Uterus (tissue), 4 donors: Measurements from ENCODE around the gene SPDYE4. TPM values are rescaled to one million over a fixed set of nuclear protein-coding genes. Genes with fewer than 3 reads are reported as not detected.

Experiments
- DNase-seq, 2 donors: peaks; one replicate each; pipeline ENCODE4 v3.0.0-alpha.2; 2019 to 2020
- H3K27ac ChIP-seq, 2 donors: fragments of 200-600 bp; sonication (generic); 1 replicate in 1 of 2; 2 replicates in 1 of 2; pipeline ENCODE4 v1.5.1; 2016 to 2018
- H3K27me3 ChIP-seq, 2 donors: fragments of 200-600 bp; sonication (generic); one replicate each; pipeline ENCODE4 v1.5.1; 2018 to 2019; ENCODE audit warnings: control low read depth in 1 of 2
- H3K36me3 ChIP-seq, 2 donors: fragments of 200-600 bp; sonication (generic); one replicate each; pipeline ENCODE4 v1.5.1; 2019; ENCODE audit warnings: control low read depth in 1 of 2
- H3K4me1 ChIP-seq, 2 donors: fragments of 200-600 bp; sonication (generic); one replicate each; pipeline ENCODE4 v1.5.1; 2018 to 2019; ENCODE audit warnings: control low read depth in 1 of 2
- H3K4me3 ChIP-seq, 2 donors: fragments of 200-600 bp; sonication (generic); 1 replicate in 1 of 2; 2 replicates in 1 of 2; pipeline ENCODE4 v1.5.1; 2018 to 2019; ENCODE audit warnings: mild to moderate bottlenecking in 1 of 2
- H3K9me3 ChIP-seq, 2 donors: fragments of 200-600 bp; sonication (generic); one replicate each; pipeline ENCODE4 v1.5.1; 2019; ENCODE audit warnings: control low read depth in 1 of 2
- POLR2A ChIP-seq, 2 donors: fragments of 450-650 bp; IDR thresholded peaks; one replicate each; pipeline ENCODE4 v1.6.1; 2016; ENCODE audit warnings: antibody characterized with exemption in 2 of 2, mild to moderate bottlenecking in 1 of 2, moderate library complexity in 1 of 2
- intact Hi-C: fragments of 100-400 bp; cut with DNase I; formaldehyde crosslinking; loops from one replicate; pipeline ENCODE4 v1.15.1; 2023; ENCODE audit warnings: low total_unique reads
- total RNA-seq, 4 donors: library from RNA; depleted of rRNA in 3 of 4; stranded (reverse); fragments of >200 nt in 3 of 4; gene quantifications; one replicate each; pipeline versions ENCODE4 v1.1.0 to v1.2.4, GENCODE V29; 2014 to 2023
- TF ChIP-seq, protein P1 (sequence below), 4 experiments: fragments of 200-600 bp in 2 of 4; fragments of 450-650 bp in 2 of 4; sonication (generic) in 2 of 4; IDR thresholded peaks; one replicate each; pipeline ENCODE4 v1.5.1; 2016 to 2019; ENCODE audit warnings: antibody characterized with exemption in 4 of 4, mild to moderate bottlenecking in 2 of 4, moderate library complexity in 1 of 4
- donor health status: DM: yes; HTN: yes; CAD: no.

The SPDYE4 gene
- total RNA-seq, 4 donors from 2014 or later, result not detected

DNA sequence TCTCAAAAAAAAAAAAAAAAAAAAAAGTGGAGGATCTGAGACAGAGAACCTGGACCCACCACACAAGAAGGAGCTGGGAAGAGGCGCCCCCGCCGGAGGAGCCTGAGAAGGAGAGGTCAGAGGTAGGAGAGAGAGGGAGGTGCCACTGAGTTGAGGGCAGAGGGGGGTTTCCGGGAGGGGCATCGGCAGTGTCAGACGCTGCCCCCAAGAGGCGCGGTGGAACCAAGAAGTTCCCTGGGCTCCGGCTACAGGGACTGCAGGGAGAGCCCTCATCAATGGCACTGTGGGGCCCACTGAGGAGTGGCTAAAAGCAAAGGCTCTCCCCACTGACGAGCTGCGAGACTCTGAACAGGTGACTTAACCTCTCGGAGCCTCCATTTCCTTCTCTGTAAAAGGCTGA, 17.9 kb downstream of the SPDYE4 start:
- H3K27ac ChIP-seq, result no peak overlapping the region
- intact Hi-C loops, result loop anchor here (10.0 kb wide), 1 partner anchor 166 kb away; no protein-coding TSS in a partner anchor
- DNase-seq, result no peak
- no peaks in the 10 kb centered on the region for H3K4me1 ChIP-seq
- TF ChIP-seq, protein P1, sequence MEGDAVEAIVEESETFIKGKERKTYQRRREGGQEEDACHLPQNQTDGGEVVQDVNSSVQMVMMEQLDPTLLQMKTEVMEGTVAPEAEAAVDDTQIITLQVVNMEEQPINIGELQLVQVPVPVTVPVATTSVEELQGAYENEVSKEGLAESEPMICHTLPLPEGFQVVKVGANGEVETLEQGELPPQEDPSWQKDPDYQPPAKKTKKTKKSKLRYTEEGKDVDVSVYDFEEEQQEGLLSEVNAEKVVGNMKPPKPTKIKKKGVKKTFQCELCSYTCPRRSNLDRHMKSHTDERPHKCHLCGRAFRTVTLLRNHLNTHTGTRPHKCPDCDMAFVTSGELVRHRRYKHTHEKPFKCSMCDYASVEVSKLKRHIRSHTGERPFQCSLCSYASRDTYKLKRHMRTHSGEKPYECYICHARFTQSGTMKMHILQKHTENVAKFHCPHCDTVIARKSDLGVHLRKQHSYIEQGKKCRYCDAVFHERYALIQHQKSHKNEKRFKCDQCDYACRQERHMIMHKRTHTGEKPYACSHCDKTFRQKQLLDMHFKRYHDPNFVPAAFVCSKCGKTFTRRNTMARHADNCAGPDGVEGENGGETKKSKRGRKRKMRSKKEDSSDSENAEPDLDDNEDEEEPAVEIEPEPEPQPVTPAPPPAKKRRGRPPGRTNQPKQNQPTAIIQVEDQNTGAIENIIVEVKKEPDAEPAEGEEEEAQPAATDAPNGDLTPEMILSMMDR (IDR thresholded peaks at IDR 0.05), result no peak
- no peak for TF ChIP-seq POLR2A (IDR thresholded peaks at IDR 0.05)
- H3K36me3 ChIP-seq, result no peaks in the 10 kb centered on the region
- H3K9me3 ChIP-seq, result no peaks in the 10 kb centered on the region
- no peaks in the 10 kb centered on the region for H3K27me3 ChIP-seq
- no peak overlapping the region for H3K4me3 ChIP-seq

DNA sequence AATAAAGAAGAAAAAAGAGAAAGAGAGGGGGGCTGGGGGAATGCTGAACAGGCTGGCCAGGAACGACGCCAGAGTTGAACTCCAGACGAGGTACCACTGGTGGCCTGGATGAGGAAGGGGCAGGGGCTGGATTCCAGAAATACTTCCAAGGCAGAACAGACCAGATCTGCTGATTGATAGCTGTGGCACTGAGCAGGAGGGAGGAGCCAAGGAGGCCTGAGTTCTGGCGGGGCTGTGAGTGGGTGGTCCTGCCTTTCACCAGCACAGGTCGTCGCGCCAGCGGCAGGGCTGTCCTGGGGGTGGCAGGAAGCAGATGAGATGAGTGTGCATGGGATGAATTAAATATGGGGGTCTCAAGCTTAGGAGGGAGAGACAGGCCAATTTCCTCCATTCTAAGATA, 19.2 kb downstream of the SPDYE4 start:
- no peak for DNase-seq
- Histone ChIP-seq H3K27ac (no peak overlapping the region), H3K27me3 (no peaks in the 10 kb centered on the region), H3K4me3 (no peak overlapping the region), H3K4me1 (no peaks in the 10 kb centered on the region), H3K36me3 (no peaks in the 10 kb centered on the region), H3K9me3 (no peaks in the 10 kb centered on the region)
- TF ChIP-seq POLR2A (IDR thresholded peaks at IDR 0.05), result no peak
- TF ChIP-seq, protein P1 (IDR thresholded peaks at IDR 0.05), result no peak
- intact Hi-C loops, result no loop called here

DNA sequence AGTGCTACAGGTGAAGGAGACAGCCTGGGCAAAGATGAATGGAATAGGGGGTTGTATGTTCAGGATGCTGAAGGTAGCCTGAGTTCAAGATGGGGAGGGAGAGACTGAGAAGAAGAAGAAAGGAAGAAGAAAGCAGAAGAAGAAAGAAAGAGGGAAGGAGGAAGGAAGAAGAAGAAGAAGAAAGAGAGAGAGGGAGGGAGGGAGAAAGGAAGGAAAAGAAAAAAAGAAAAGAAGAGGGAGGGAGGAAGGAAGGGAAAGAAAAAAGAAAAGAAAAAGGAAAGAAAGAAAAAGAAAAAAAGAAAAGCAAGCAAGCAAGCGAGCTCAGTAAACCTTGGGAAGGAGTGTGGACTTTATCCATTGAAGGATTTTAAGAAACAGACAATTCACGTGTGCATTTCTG, 21.6 kb downstream of the SPDYE4 start:
- no peak for TF ChIP-seq POLR2A (IDR thresholded peaks at IDR 0.05)
- TF ChIP-seq, protein P1 (IDR thresholded peaks at IDR 0.05), result no peak
- Histone ChIP-seq H3K9me3 (no peaks in the 10 kb centered on the region), H3K4me3 (no peak overlapping the region), H3K27me3 (no peaks in the 10 kb centered on the region), H3K27ac (no peak overlapping the region), H3K4me1 (no peaks in the 10 kb centered on the region), H3K36me3 (no peaks in the 10 kb centered on the region)
- no peak for DNase-seq
- intact Hi-C loops, result no loop called here

DNA sequence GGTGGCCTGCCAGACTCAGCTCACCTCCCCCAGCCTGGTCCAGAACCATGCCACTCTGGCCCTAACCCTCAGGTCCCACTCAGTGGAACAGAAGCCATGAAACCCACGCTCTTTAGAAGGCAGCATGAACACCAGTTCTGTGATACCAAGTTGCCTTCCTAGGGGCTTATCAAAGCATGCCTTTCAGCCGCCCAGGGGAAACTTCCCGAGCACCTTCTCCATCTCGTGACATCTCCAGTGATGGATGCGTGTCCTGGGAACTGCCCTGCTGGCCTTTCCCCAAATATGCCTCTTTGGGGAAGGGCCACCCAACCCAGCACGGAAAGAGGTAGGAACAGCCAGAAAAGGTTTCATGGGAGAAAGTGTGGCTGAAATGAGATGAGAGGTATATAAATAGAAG, 22.0 kb downstream of the SPDYE4 start:
- no peak for DNase-seq
- intact Hi-C loops, result no loop called here
- Histone ChIP-seq H3K27ac (no peak overlapping the region), H3K4me1 (no peaks in the 10 kb centered on the region), H3K27me3 (no peaks in the 10 kb centered on the region), H3K9me3 (no peaks in the 10 kb centered on the region), H3K36me3 (no peaks in the 10 kb centered on the region), H3K4me3 (no peak overlapping the region)
- no peak for TF ChIP-seq POLR2A (IDR thresholded peaks at IDR 0.05)
- TF ChIP-seq, protein P1 (IDR thresholded peaks at IDR 0.05), result no peak

DNA sequence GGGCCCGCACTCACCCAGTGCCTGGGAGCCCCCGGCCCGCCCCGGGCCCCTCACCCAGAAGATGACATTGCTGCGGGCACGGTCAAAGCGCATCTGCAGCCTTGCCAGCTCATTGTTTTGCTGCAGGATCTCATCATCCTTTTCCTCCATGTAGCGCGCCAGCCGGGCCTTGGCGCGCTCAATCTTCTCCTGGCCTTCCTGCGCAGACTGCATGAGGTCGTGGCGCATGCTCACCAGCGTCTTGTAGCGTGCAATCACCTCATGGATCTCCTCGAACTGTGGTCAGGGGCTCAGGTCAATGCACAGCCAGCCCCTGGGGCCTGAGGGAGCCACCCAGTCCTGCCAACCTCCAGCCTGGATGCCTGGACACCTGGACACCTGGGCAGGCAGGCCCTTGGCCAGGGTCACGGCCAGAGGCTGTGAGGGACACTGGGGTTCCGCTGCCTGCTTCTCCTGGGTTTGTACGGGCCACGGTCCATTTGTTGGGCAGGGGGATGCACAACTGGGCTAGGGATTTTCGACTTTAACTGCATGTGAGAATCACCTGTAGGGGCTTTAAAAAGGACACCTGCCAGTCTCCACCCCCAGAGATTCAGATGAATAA, 22.9 kb downstream of the SPDYE4 start:
- Histone ChIP-seq H3K36me3 (no peaks in the 10 kb centered on the region), H3K4me1 (no peaks in the 10 kb centered on the region), H3K4me3 (no peak overlapping the region), H3K27me3 (no peaks in the 10 kb centered on the region), H3K27ac (no peak overlapping the region), H3K9me3 (no peaks in the 10 kb centered on the region)
- intact Hi-C loops, result no loop called here
- TF ChIP-seq POLR2A (IDR thresholded peaks at IDR 0.05), result no peak
- TF ChIP-seq, protein P1 (IDR thresholded peaks at IDR 0.05), result no peak
- no peak for DNase-seq
